ENCODE results near the gene NLRP6. TPM values are rescaled to one million over a fixed set of nuclear protein-coding genes. Genes with fewer than 3 reads are reported as not detected.
"Not testable (repeated sequence)": the region's sequence is repeated elsewhere in the genome, so short reads cannot be mapped to it uniquely, and the experiment has no call there.

The NLRP6 gene
- total RNA-seq (2012; rRNA removed): under 0.01 TPM in 1 of 2 replicates, not detected in the other

DNA sequence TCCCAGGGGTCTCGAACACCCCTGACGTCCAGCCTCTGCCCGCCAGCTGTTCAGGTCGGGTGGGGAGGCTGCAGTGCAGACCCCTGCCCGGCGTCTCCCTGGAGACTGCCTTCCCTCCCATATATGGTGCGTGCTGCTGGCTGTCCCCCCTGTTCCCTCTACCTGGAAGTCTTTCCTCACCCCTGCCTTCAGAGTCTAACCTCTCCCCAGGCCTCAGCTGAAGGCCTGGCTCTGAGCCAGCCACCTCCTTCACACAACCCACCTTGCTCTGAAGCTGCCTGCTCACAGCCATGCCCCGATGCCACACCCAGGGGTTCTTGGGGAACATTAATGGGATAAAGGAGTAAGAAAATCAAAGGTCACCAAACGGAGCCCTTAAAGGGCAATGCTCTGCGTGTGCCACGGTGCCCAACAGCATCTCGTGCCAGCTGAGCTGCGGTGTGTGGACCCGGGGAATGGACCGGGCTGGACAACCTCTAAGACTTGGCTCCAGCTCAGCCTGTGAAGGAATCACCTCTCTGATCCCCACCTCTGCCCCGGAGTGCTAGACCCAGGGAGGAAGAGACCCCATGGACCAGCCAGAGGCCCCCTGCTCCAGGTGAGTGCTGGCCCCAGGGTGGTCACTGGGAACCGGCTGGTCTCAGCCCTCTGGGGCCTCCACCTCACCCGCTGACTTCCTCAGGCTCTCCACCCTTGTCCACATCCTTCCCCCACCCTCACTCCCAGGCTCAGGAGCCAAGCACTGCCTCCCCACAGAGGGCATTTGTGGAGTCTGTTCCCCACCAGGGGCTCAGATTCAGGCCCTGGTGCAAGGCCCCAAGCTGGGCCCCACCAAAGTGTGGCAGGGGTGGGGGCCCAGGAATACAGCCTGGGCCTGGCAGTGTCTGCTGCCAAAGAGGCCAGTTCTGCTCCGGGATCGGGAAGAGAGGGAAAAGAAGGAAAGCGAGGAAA lies at the start of gene NLRP6:
NLRP6 (plus strand) TSS at position 407 of the 951 bp plus-strand sequence; CDS start at position 570, 163 bp downstream.
- Histone ChIP-seq H3K4me1 (ENCODE audit: control insufficient read depth, insufficient read depth, low read length) (no peaks in the 10 kb centered on the region), H3K4me3 (ENCODE audit: low read length) (no peak within 1 kb of the TSS), H3K27me3 (ENCODE audit: control insufficient read depth, insufficient read depth, low read length) (peaks cover 82% of the 10 kb centered on the region), H3K9me3 (replicated peaks; ENCODE audit: low read length) (no peaks in the 10 kb centered on the region), H3K9ac (ENCODE audit: low read depth, low read length) (no peak within 1 kb of the TSS), H3K4me2 (ENCODE audit: low read length) (no peak within 1 kb of the TSS), H3K36me3 (ENCODE audit: insufficient read depth, low read length) (no peaks in the 10 kb centered on the region)

DNA sequence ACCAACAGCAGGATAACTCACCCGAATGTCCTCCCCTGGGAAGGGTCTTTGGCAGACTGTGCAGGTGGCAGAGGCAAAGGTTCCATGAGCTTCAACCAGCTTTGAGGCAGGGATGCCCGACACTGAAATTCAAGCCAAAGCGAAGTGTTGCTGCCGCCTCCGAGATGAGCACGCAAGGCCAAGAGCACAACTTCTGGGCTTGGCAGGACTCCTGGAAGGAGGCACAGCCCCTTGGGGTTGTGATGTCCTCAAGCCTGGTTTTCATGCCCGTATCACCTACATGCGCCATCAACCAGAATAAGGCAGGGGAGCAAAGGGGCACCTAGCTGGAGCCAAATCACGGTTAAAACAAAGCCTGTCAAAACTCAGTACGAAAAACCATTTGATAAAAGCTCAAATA lies 47.8 kb upstream of the NLRP6 start:
- Histone ChIP-seq H3K4me3 (ENCODE audit: low read length) (no peak overlapping the region), H3K9ac (ENCODE audit: low read depth, low read length) (no peak overlapping the region), H3K4me2 (ENCODE audit: low read length) (no peak overlapping the region), H3K4me1 (ENCODE audit: control insufficient read depth, insufficient read depth, low read length) (peaks cover 12% of the 10 kb centered on the region), H3K9me3 (replicated peaks; ENCODE audit: low read length) (no peaks in the 10 kb centered on the region), H3K36me3 (ENCODE audit: insufficient read depth, low read length) (no peaks in the 10 kb centered on the region), H3K27me3 (ENCODE audit: control insufficient read depth, insufficient read depth, low read length) (no peaks in the 10 kb centered on the region)

DNA sequence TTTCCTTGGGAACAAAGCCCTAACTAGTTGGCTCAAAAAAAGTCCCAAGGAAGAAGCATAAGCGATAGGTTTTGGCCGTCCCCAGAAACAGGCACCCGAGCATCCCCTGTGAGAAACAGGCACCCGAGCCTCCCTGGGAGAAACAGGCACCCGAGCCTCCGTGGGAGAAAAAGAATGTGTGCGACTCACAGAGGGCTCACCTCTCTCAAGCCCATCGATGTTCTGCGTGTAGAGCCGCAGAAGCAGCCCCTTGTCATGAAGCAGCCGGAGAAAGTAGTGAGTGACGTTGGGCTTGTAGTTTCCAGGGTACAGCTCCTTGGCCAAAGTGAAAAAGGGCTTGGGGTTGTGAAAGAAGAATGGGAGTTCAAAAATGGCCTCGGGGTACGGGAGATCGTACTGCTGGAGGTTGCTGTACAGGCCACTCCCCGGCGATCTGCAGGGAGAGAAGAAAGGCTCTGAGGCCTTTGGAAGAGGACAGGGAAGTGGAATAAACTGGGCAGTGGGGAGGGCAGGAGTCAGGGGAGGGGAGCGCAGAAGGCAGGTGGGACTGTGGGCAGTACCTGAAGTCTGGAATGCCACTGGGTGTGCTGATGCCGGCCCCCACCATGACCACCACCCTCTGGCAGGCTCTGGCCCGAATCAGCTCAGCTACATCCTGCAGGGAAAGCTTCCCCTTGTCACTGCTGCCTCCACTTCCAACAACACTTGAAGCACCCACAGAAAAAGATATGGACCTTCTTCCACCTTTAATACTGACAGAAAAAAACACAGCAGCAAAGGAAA lies 45.2 kb upstream of the NLRP6 start:
- Histone ChIP-seq H3K4me1 (ENCODE audit: control insufficient read depth, insufficient read depth, low read length) (peaks cover 13% of the 10 kb centered on the region), H3K36me3 (ENCODE audit: insufficient read depth, low read length) (no peaks in the 10 kb centered on the region), H3K4me2 (ENCODE audit: low read length) (no peak overlapping the region), H3K9ac (ENCODE audit: low read depth, low read length) (no peak overlapping the region), H3K9me3 (replicated peaks; ENCODE audit: low read length) (no peaks in the 10 kb centered on the region), H3K27me3 (ENCODE audit: control insufficient read depth, insufficient read depth, low read length) (no peaks in the 10 kb centered on the region), H3K4me3 (ENCODE audit: low read length) (no peak overlapping the region)

DNA sequence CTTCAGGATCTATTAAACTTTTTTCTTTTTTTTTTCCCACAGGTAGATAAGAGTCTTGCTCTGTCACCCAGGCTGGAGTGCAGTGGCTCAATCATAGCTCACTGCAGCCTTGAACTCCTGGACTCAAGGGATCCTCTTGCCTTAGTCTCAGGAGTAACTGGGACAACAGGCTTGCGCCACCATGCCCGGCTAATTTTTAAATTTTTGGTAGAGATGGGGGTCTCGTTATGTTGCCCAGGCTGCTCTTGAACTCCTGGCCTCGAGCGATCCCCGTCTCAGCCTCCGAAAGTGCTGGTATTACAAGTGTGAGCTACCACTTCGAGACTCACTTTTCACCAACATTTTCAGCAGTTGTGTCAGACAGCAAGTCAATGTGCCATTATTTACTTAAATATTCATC lies 43.0 kb upstream of the NLRP6 start:
- Histone ChIP-seq H3K9me3 (replicated peaks; ENCODE audit: low read length) (no peaks in the 10 kb centered on the region), H3K4me1 (ENCODE audit: control insufficient read depth, insufficient read depth, low read length) (peaks cover 15% of the 10 kb centered on the region), H3K9ac (ENCODE audit: low read depth, low read length) (peak overlapping the region; percentile 85)

DNA sequence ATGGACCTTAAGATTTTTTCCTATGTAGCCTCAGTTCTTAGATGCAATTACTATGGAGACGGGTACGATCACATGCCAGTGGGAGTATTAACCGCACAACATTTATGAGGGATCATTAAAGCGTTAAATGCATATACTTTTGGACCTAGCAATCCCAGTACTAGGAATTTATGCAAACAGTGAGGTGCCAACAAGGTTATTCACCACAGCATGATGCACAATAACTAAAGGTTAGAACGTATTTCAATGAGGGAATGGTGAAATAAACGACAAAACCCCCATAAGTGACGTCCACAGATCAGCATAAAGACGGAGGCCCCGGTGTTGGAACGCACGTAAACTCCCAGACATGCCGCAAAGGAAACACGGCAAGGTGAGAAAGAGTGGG lies 42.6 kb upstream of the NLRP6 start:
- H3K4me2 ChIP-seq (ENCODE audit: low read length): peak overlapping the region; percentile 95
- H3K4me3 ChIP-seq (ENCODE audit: low read length): peak overlapping the region; percentile 84
- peaks cover 15% of the 10 kb centered on the region for H3K4me1 ChIP-seq (ENCODE audit: control insufficient read depth, insufficient read depth, low read length)
- peaks cover 13% of the 10 kb centered on the region for H3K36me3 ChIP-seq (ENCODE audit: insufficient read depth, low read length)
- no peaks in the 10 kb centered on the region for H3K27me3 ChIP-seq (ENCODE audit: control insufficient read depth, insufficient read depth, low read length)
- no peaks in the 10 kb centered on the region for H3K9me3 ChIP-seq (replicated peaks; ENCODE audit: low read length)
- H3K9ac ChIP-seq (ENCODE audit: low read depth, low read length): peak overlapping the region; percentile 85

More for the DNA sequence above, 43.0 kb upstream of the NLRP6 start:
- Histone ChIP-seq H3K4me3 (ENCODE audit: low read length) (peak overlapping the region; percentile 84), H3K4me2 (ENCODE audit: low read length) (peak overlapping the region; percentile 95), H3K36me3 (ENCODE audit: insufficient read depth, low read length) (peaks cover 10% of the 10 kb centered on the region), H3K27me3 (ENCODE audit: control insufficient read depth, insufficient read depth, low read length) (no peaks in the 10 kb centered on the region)

DNA sequence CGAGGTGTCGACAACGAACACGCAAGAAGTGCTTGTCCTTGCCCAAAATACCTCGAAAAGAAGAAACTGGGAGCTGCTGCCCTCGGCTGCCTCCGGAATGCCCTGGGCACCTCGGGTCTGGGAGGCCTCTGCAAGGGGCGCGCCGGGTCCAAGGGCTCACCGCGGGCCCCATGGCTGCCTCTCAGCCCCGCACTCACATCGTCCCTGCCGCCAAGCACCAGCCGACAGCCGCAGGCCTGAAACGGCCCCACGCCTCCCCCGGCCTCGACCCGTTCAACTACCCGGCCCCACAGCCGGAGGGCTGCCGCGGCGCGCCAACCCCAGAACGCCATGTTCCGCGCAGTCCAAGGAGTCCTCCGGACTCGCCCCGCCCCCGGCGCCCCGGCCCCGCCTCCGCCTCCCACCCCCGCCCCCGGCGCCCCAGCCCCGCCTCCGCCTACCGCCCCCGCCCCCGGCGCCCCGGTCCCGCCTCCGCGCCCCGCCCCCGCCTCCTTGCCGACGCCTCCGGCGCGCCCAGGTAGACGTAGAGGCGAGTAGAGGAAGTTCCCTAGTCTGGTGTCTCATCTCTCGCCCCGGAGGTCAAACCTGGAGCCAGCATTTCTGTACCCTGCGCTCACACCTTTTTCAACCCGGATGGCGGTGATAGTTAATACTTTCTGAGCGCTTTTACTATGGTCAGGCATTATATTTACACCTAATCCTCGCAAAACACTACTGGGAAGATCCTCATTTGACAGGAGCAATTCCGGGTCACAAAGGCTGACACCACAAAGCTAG lies 42.0 kb upstream of the NLRP6 start, which contains the start of gene SIRT3:
SIRT3 (minus strand) TSS at position 346 of the 777 bp plus-strand sequence; CDS start at position 332, 14 bp downstream.
- peak within 1 kb of the TSS; percentile 99 for H3K4me2 ChIP-seq (ENCODE audit: low read length)
- no peaks in the 10 kb centered on the region for H3K27me3 ChIP-seq (ENCODE audit: control insufficient read depth, insufficient read depth, low read length)
- no peaks in the 10 kb centered on the region for H3K9me3 ChIP-seq (replicated peaks; ENCODE audit: low read length)
- H3K36me3 ChIP-seq (ENCODE audit: insufficient read depth, low read length): peaks cover 16% of the 10 kb centered on the region
- peak within 1 kb of the TSS; percentile 89 for H3K4me3 ChIP-seq (ENCODE audit: low read length)
- H3K9ac ChIP-seq (ENCODE audit: low read depth, low read length): peak within 1 kb of the TSS; percentile 96
- peaks cover 15% of the 10 kb centered on the region for H3K4me1 ChIP-seq (ENCODE audit: control insufficient read depth, insufficient read depth, low read length)

DNA sequence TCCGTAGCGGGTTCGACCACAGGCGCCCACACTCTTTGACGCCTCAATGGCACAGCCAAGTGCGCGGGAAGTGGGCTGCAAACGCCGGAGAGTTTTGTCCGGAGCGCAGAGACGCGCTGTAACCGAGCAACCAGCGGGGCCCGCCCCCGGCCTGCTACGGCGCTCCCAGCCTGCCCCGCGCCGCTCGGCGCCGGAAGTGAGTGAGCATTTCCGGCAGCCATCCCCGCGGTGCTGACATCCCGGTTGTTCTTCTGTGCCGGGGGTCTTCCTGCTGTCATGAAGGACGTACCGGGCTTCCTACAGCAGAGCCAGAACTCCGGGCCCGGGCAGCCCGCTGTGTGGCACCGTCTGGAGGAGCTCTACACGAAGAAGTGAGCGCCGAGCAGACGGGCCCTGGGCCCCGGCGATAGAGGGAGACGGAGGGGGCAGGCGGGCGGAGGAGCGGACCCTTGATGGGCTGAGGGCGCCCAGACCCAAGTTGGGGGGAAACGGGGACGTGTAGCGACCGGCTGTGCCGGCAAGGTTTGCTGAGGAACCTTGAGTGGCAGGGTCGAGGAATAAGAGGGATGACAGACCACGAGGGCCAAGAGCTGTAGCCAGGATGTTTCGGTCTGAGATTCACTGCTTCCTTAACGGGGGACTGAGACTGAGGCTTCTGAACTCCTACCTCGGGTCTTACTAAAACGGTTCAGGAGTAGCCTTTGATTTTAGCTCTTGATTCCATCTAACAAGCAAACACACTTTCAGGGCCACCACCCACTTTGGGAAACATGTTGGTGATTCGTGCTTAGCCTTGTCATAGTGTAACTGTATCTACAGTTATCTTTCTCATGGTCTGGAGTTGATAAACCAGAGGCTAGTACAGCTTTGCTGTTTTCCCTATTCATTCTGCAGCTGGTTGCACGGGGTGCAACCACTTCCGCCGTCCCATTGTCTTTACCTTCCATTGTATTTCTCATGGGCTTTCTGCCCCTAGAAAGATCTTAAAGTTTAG lies 41.1 kb upstream of the NLRP6 start, which contains the start of gene PSMD13:
PSMD13 (plus strand) TSS at position 203 of the 994 bp plus-strand sequence; CDS start at position 277, 74 bp downstream.
- Histone ChIP-seq H3K9me3 (replicated peaks; ENCODE audit: low read length) (no peaks in the 10 kb centered on the region), H3K27me3 (ENCODE audit: control insufficient read depth, insufficient read depth, low read length) (no peaks in the 10 kb centered on the region), H3K4me1 (ENCODE audit: control insufficient read depth, insufficient read depth, low read length) (peaks cover 15% of the 10 kb centered on the region)

DNA sequence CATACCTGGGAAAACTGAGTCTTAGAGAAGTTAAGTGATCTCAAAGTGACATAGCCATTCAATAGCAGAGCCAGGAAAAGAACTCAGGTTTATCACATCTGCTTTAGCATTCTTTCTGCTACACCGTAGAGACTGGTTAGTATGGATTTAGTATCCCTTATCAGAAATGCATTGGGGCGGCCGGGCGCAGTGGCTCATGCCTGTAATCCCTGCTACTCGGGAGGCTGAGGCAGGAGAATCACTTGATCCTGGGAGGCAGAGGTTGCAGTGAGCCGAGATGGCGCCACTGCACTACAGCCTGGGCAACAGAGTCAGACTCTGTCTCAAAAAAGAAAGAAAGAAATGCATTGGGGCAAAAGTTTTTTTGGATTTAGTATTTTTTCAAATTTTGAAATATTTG lies 39.9 kb upstream of the NLRP6 start:
- peaks cover 15% of the 10 kb centered on the region for H3K4me1 ChIP-seq (ENCODE audit: control insufficient read depth, insufficient read depth, low read length)

More for the DNA sequence above, 41.1 kb upstream of the NLRP6 start, which contains the start of gene PSMD13:
- Histone ChIP-seq H3K9ac (ENCODE audit: low read depth, low read length) (peak within 1 kb of the TSS; percentile 96), H3K36me3 (ENCODE audit: insufficient read depth, low read length) (peaks cover 24% of the 10 kb centered on the region), H3K4me3 (ENCODE audit: low read length) (peak within 1 kb of the TSS; percentile 89), H3K4me2 (ENCODE audit: low read length) (peak within 1 kb of the TSS; percentile 99)

DNA sequence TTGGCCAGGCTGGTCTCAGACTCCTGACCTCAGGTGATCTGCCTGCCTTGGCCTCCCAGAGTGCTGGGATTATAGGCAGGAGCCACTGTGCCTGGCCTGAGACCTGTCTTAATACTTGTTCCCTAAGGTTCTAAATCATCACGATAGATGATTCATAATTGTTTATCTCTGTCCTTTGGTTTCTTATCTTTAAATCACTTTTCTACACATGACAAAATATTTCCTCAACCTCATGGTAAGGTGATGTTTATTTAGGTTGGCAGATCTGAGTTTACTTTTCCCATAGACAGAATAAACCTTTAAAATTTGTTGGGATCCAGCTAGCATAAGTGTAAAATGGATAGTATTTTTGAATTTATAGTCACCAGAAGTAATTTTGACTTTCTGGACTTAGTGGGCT lies 37.9 kb upstream of the NLRP6 start:
- peaks cover 47% of the 10 kb centered on the region for H3K36me3 ChIP-seq (ENCODE audit: insufficient read depth, low read length)
- no peak overlapping the region for H3K4me3 ChIP-seq (ENCODE audit: low read length)
- no peaks in the 10 kb centered on the region for H3K9me3 ChIP-seq (replicated peaks; ENCODE audit: low read length)
- H3K27me3 ChIP-seq (ENCODE audit: control insufficient read depth, insufficient read depth, low read length): no peaks in the 10 kb centered on the region
- no peak overlapping the region for H3K4me2 ChIP-seq (ENCODE audit: low read length)
- H3K9ac ChIP-seq (ENCODE audit: low read depth, low read length): no peak overlapping the region
- peaks cover 12% of the 10 kb centered on the region for H3K4me1 ChIP-seq (ENCODE audit: control insufficient read depth, insufficient read depth, low read length)

More for the DNA sequence above, 39.9 kb upstream of the NLRP6 start:
- not testable (repeated sequence) for H3K27me3 ChIP-seq (ENCODE audit: control insufficient read depth, insufficient read depth, low read length); H3K9me3 ChIP-seq (replicated peaks; ENCODE audit: low read length); H3K4me3 ChIP-seq (ENCODE audit: low read length)
- peak overlapping the region; percentile 99 for H3K4me2 ChIP-seq (ENCODE audit: low read length)
- H3K9ac ChIP-seq (ENCODE audit: low read depth, low read length): peak overlapping the region; percentile 96
- H3K36me3 ChIP-seq (ENCODE audit: insufficient read depth, low read length): peaks cover 30% of the 10 kb centered on the region

DNA sequence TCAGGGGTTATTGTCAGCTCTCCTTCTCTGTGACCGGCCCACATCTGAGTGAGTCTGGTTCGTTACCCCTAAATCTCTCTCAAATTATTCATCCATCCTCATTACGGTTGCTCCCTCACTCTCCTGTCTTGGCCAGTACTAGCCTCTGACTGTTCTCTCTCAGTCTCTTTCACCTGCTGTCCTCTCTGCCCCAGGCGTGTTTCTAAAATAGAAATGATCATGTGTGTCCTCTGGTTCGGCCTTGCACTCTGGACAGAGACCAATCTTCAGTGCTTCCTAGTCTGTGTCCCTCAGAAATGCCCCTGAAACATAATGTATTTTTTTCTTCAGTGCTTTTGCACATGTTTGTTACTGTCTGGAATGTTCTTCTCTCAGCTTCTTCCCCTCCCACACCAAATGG lies 36.6 kb upstream of the NLRP6 start:
- H3K4me2 ChIP-seq (ENCODE audit: low read length): no peak overlapping the region
- no peak overlapping the region for H3K9ac ChIP-seq (ENCODE audit: low read depth, low read length)
- no peaks in the 10 kb centered on the region for H3K9me3 ChIP-seq (replicated peaks; ENCODE audit: low read length)
- peaks cover 59% of the 10 kb centered on the region for H3K36me3 ChIP-seq (ENCODE audit: insufficient read depth, low read length)
- no peaks in the 10 kb centered on the region for H3K27me3 ChIP-seq (ENCODE audit: control insufficient read depth, insufficient read depth, low read length)
- no peak overlapping the region for H3K4me3 ChIP-seq (ENCODE audit: low read length)
- H3K4me1 ChIP-seq (ENCODE audit: control insufficient read depth, insufficient read depth, low read length): peaks cover 8% of the 10 kb centered on the region

Measured in skeletal muscle satellite cell (primary cell).